NCI-H2196 (cell line): ENCODE data around the gene PRR13.

ENCODE experiments used
- DNase-seq: peaks from one replicate; lab custom pipeline; 2025; ENCODE audit not compliant: unreplicated experiment; lab: John Stamatoyannopoulos, UW

Gene PRR13

DNA sequence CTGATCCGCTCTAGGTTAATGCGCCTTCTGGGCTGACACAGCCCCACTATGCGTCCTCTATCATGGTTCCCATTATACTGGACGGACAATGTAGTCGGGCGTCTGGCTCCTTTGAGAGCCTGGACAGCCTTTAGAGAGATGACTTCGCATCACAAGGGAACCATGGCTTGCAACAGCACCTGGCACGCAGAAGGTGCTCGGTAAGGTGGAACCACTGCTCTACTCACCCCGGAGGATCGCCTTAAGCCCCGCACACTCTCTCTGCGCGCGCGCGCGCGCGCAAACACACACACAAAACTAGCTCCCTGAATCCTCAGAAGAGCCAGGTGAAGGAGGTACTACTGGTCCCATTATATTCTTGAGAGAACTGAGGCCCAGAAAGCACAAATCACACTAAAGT, 50.7 kb downstream of the PRR13 start:
- no peak for DNase-seq

DNA sequence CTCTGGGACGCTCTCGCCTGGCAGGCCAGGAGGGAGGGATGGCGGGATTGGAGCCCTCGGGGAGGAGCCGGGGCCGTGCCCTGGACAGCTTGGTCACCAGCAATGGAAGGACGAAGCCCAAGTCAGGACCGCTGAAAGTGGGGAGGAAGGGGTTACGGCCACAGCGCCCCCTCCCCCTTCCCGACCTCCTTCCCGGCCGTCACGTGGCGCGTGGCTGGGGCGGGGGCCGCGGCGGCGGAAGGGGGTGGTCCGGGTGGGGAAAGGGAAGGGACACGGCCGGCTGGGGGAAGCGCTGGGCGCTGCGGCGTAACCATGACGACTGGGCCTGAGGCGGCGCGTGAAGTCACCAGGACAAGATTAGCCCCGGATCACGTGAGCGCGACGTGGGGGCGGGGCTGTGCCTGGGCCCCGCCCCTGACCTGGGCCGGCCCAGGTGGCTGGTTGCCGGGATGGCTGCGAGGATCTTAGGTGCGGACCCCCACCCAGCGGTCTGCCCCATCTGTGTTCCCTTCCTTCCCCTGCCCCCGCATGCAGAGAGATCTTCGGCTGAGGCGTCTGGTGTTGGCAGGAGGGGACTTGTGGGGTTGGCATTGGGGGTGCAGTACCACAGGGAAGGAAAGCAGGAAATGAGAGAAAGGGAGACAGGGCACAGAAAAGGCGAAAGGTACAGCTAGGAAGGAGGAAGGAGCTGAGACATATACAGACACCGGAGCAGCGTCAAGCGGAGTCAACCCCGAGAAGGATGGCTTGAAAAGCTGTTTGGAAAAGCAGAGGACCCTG, 51.5 kb downstream of the PRR13 start:
- peak; percentile 94 for DNase-seq

- no peak for DNase-seq
These were observed 52.3 kb downstream of the PRR13 start for GRCh38 chr12:53493610-53494391.
